Measurements from ENCODE around the gene ZBTB21.

Gene ZBTB21

DNA sequence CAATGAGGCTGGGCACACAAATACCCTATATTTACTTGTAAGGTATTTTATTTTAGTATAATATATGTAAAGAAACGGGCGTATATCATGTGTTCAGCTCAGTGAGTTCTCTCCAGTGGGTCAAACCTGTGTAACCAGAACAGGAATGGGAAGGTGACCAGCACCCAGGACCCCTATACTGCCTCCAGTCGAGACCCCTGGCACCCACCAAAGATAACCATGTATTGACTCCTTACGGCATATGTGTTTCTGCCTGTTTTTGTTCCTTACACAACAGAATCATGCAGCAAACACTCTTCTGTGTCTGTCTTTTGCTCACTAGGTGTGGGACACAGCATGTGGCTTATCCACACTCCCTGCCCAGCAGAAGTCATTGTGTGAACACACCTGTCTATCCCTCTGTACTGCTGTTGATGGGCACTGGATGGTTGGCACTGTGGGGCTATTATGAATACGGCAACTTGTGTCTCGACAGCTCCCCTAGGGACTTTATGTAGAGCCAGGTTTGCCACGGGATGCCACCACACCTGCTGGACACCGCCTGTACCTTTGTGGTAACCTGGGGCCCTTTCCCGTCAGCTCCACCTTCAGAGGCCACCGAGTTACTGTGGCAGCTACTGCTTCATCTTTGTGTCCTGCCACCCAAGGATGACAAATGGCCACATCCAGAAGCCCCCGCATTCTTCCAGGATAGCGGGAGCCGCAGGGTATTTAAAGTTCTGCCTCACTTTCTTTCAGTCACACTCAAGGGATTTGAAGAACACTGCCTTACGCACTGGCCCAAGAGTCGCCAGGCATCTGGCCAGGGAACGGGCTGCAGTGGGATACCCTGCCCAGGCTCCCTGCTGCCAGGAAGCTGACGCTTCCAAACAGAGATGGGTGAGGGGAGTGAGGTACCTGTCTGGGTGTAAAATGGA, 32.9 kb downstream of the ZBTB21 start:
- Histone ChIP-seq H3K9me3 (replicated peaks in 1 of 2; ENCODE audit: control insufficient read depth in 2 of 2, insufficient read depth in 1 of 2, low read depth in 1 of 2, low read length in 2 of 2) (peaks cover 9 to 18% of the 10 kb centered on the region in 2 donors), H4K8ac (ENCODE audit: low read depth, low read length) (no peak overlapping the region), H3K36me3 (replicated peaks in 1 of 2; ENCODE audit: control insufficient read depth in 2 of 2, insufficient read depth in 2 of 2, low read length in 2 of 2) (no peaks in the 10 kb centered on the region), H3K23ac (ENCODE audit: low read depth, low read length, poor library complexity) (no peak overlapping the region), H2BK5ac (ENCODE audit: low read length) (no peak overlapping the region), H3K27ac (replicated peaks; ENCODE audit: low read length) (no peak overlapping the region), H3K9ac (ENCODE audit: low read depth, low read length, poor library complexity) (no peak overlapping the region), H3K4me1 (ENCODE audit: control insufficient read depth in 2 of 2, insufficient read depth in 1 of 2, low read depth in 1 of 2, low read length in 2 of 2) (peaks cover 0 to 8% of the 10 kb centered on the region in 2 donors), H2BK120ac (ENCODE audit: low read depth, low read length) (no peak overlapping the region), H3K27me3 (ENCODE audit: control insufficient read depth in 3 of 3, insufficient read depth in 3 of 3, low read depth in 1 of 3, low read length in 3 of 3) (no peaks in the 10 kb centered on the region), H3K14ac (ENCODE audit: low read length) (no peak overlapping the region), H4K91ac (ENCODE audit: low read depth, low read length, poor library complexity) (no peak overlapping the region), H3K4me3 (ENCODE audit: low read length in 2 of 2) (no peak overlapping the region), H3K4me2 (ENCODE audit: insufficient read depth, low read length, poor library complexity, severe bottlenecking) (no peak overlapping the region), H2BK15ac (ENCODE audit: low read length) (no peak overlapping the region), H3K18ac (ENCODE audit: low read length) (no peak overlapping the region), H2BK12ac (ENCODE audit: low read length) (no peak overlapping the region), H2AFZ (ENCODE audit: low read length) (no peak overlapping the region), H3K4ac (ENCODE audit: low read length) (no peak overlapping the region), H2AK5ac (ENCODE audit: low read depth, low read length) (no peak overlapping the region), H3K79me1 (ENCODE audit: low read depth, low read length) (no peaks in the 10 kb centered on the region)
- no peak for DNase-seq (ENCODE audit: low spot score)
- WGBS, 2 donors (ENCODE audit: extremely low coverage in 2 of 2, insufficient read length in 2 of 2, insufficient replicate concordance in 1 of 2) = no CpG with 5 or more reads among the region's 17 CpGs

DNA sequence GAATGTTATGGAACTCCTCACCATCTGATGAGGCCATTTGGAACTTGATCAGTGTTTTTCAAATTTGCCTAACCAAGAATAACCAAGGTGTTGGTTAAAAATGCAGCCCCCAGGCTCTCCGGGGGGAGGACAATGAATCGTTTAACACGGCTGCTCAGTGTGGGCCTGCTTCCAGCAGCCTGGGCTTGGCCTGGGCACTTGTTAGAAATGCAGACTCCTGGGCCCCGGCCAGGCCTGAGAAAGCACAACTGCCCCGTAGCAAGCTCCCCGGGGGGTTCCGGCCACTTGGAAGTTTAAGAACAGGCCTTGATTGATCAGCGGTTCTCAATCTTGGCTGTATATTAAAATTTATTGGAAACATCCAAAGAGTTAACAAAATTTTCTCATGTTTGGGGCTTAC, 33.5 kb downstream of the ZBTB21 start:
- no peak overlapping the region for H3K4me3 ChIP-seq (ENCODE audit: low read length in 2 of 2)
- H3K4me2 ChIP-seq (ENCODE audit: insufficient read depth, low read length, poor library complexity, severe bottlenecking) = no peak overlapping the region
- H2AK5ac ChIP-seq (ENCODE audit: low read depth, low read length) = no peak overlapping the region
- no peak overlapping the region for H3K14ac ChIP-seq (ENCODE audit: low read length)
- H4K91ac ChIP-seq (ENCODE audit: low read depth, low read length, poor library complexity) = no peak overlapping the region
- no peak overlapping the region for H2BK15ac ChIP-seq (ENCODE audit: low read length)
- no peak overlapping the region for H3K27ac ChIP-seq (replicated peaks; ENCODE audit: low read length)
- H2BK120ac ChIP-seq (ENCODE audit: low read depth, low read length) = no peak overlapping the region
- no peak overlapping the region for H2AFZ ChIP-seq (ENCODE audit: low read length)
- no peak for DNase-seq (ENCODE audit: low spot score)
- H3K9me3 ChIP-seq (replicated peaks in 1 of 2; ENCODE audit: control insufficient read depth in 2 of 2, insufficient read depth in 1 of 2, low read depth in 1 of 2, low read length in 2 of 2) = peaks cover 9 to 18% of the 10 kb centered on the region in 2 donors
- H3K79me1 ChIP-seq (ENCODE audit: low read depth, low read length) = no peaks in the 10 kb centered on the region
- no peak overlapping the region for H3K9ac ChIP-seq (ENCODE audit: low read depth, low read length, poor library complexity)
- H2BK5ac ChIP-seq (ENCODE audit: low read length) = no peak overlapping the region
- no peak overlapping the region for H3K23ac ChIP-seq (ENCODE audit: low read depth, low read length, poor library complexity)
- H3K36me3 ChIP-seq (replicated peaks in 1 of 2; ENCODE audit: control insufficient read depth in 2 of 2, insufficient read depth in 2 of 2, low read length in 2 of 2) = no peaks in the 10 kb centered on the region
- H3K4ac ChIP-seq (ENCODE audit: low read length) = no peak overlapping the region
- no CpG with 5 or more reads among the region's 8 CpGs for WGBS, 2 donors (ENCODE audit: extremely low coverage in 2 of 2, insufficient read length in 2 of 2, insufficient replicate concordance in 1 of 2)
- H3K18ac ChIP-seq (ENCODE audit: low read length) = no peak overlapping the region
- peaks cover 0 to 8% of the 10 kb centered on the region in 2 donors for H3K4me1 ChIP-seq (ENCODE audit: control insufficient read depth in 2 of 2, insufficient read depth in 1 of 2, low read depth in 1 of 2, low read length in 2 of 2)
- H2BK12ac ChIP-seq (ENCODE audit: low read length) = no peak overlapping the region
- no peaks in the 10 kb centered on the region for H3K27me3 ChIP-seq (ENCODE audit: control insufficient read depth in 3 of 3, insufficient read depth in 3 of 3, low read depth in 1 of 3, low read length in 3 of 3)
- H4K8ac ChIP-seq (ENCODE audit: low read depth, low read length) = no peak overlapping the region

DNA sequence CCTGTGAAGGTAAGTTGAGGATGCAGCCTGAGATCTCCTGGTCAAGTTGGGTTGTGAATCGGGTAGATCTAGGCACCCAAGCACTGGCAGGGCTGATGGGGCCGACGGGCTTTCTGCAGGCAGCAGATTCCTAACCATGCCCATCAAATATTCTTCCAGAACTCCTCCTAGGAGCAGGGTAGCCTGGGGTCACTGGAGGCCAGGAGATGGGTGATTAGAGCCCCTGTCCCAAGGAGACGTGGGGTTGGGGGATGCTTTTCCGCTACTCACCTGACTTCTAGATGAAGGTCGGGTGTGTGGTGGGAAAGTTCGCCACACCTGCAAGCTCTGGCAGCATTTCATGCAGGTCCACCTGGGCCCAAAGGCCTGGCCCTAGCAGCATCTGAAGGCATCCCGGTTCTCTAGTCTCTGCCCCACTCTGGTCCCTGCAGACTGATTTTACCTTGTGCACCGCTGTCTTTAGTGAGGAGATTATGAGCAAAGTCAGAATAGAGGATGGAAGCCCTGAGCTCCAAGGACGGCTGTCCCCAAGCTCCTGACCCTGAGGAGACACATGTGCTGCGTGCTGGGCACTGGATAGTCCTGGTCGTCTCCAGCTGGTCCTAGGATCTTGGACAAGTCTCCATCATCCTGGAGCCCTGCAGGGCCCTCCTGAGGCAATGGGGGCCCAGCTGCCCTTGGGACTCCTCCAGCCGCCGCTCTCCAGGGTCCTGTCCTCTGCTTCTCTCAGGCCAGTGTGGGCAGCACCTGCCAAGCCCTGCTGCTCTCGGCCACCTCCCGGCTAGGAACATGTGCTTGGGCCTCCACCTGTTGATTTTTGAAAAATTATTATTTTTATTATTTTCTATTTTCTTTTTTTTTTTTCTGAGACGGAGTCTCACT, 34.5 kb downstream of the ZBTB21 start:
- Histone ChIP-seq H2AK5ac (ENCODE audit: low read depth, low read length) (no peak overlapping the region), H3K79me1 (ENCODE audit: low read depth, low read length) (no peaks in the 10 kb centered on the region), H3K4ac (ENCODE audit: low read length) (no peak overlapping the region), H3K27me3 (ENCODE audit: control insufficient read depth in 3 of 3, insufficient read depth in 3 of 3, low read depth in 1 of 3, low read length in 3 of 3) (no peaks in the 10 kb centered on the region), H3K18ac (ENCODE audit: low read length) (no peak overlapping the region), H2AFZ (ENCODE audit: low read length) (no peak overlapping the region), H3K4me2 (ENCODE audit: insufficient read depth, low read length, poor library complexity, severe bottlenecking) (no peak overlapping the region), H3K9ac (ENCODE audit: low read depth, low read length, poor library complexity) (no peak overlapping the region), H3K36me3 (replicated peaks in 1 of 2; ENCODE audit: control insufficient read depth in 2 of 2, insufficient read depth in 2 of 2, low read length in 2 of 2) (no peaks in the 10 kb centered on the region), H3K4me3 (ENCODE audit: low read length in 2 of 2) (no peak overlapping the region), H2BK5ac (ENCODE audit: low read length) (peak overlapping the region; percentile 31), H3K14ac (ENCODE audit: low read length) (no peak overlapping the region), H4K8ac (ENCODE audit: low read depth, low read length) (no peak overlapping the region), H2BK12ac (ENCODE audit: low read length) (no peak overlapping the region), H2BK120ac (ENCODE audit: low read depth, low read length) (no peak overlapping the region), H2BK15ac (ENCODE audit: low read length) (no peak overlapping the region), H3K9me3 (replicated peaks in 1 of 2; ENCODE audit: control insufficient read depth in 2 of 2, insufficient read depth in 1 of 2, low read depth in 1 of 2, low read length in 2 of 2) (peaks cover 9 to 18% of the 10 kb centered on the region in 2 donors), H3K27ac (replicated peaks; ENCODE audit: low read length) (no peak overlapping the region), H3K23ac (ENCODE audit: low read depth, low read length, poor library complexity) (no peak overlapping the region), H3K4me1 (ENCODE audit: control insufficient read depth in 2 of 2, insufficient read depth in 1 of 2, low read depth in 1 of 2, low read length in 2 of 2) (peaks cover 0 to 13% of the 10 kb centered on the region in 2 donors), H4K91ac (ENCODE audit: low read depth, low read length, poor library complexity) (no peak overlapping the region)
- DNase-seq (ENCODE audit: low spot score) = no peak
- no CpG with 5 or more reads among the region's 17 CpGs for WGBS, 2 donors (ENCODE audit: extremely low coverage in 2 of 2, insufficient read length in 2 of 2, insufficient replicate concordance in 1 of 2)

DNA sequence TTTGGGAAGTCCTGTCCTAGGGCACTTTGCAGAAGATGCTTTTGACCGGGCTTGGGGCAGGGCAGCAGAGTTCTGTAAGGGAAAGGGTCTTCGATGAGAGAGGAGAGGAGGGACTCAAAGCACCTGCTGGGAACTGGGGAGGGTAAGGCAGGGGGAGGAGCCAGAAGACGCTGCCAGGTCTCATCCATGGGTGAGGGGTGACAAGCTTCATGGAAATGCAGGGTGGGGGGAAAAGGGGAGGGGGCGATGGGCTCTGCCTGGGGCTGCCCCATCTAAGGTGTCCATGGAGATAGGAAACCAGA, 35.5 kb downstream of the ZBTB21 start:
- H3K79me1 ChIP-seq (ENCODE audit: low read depth, low read length) = no peaks in the 10 kb centered on the region
- no peak overlapping the region for H3K18ac ChIP-seq (ENCODE audit: low read length)
- H2AFZ ChIP-seq (ENCODE audit: low read length) = peak overlapping the region; percentile 74
- no peaks in the 10 kb centered on the region for H3K36me3 ChIP-seq (replicated peaks in 1 of 2; ENCODE audit: control insufficient read depth in 2 of 2, insufficient read depth in 2 of 2, low read length in 2 of 2)
- H2BK15ac ChIP-seq (ENCODE audit: low read length) = no peak overlapping the region
- H4K8ac ChIP-seq (ENCODE audit: low read depth, low read length) = no peak overlapping the region
- H3K9ac ChIP-seq (ENCODE audit: low read depth, low read length, poor library complexity) = no peak overlapping the region
- H3K4me1 ChIP-seq (ENCODE audit: control insufficient read depth in 2 of 2, insufficient read depth in 1 of 2, low read depth in 1 of 2, low read length in 2 of 2) = peaks cover 0 to 22% of the 10 kb centered on the region in 2 donors
- H3K4me3 ChIP-seq (ENCODE audit: low read length in 2 of 2) = no peak overlapping the region
- H3K27ac ChIP-seq (replicated peaks; ENCODE audit: low read length) = no peak overlapping the region
- H2BK5ac ChIP-seq (ENCODE audit: low read length) = no peak overlapping the region
- no peak overlapping the region for H2BK12ac ChIP-seq (ENCODE audit: low read length)
- H2BK120ac ChIP-seq (ENCODE audit: low read depth, low read length) = no peak overlapping the region
- H4K91ac ChIP-seq (ENCODE audit: low read depth, low read length, poor library complexity) = no peak overlapping the region
- H3K4me2 ChIP-seq (ENCODE audit: insufficient read depth, low read length, poor library complexity, severe bottlenecking) = no peak overlapping the region
- H3K14ac ChIP-seq (ENCODE audit: low read length) = no peak overlapping the region
- no peak overlapping the region for H3K23ac ChIP-seq (ENCODE audit: low read depth, low read length, poor library complexity)
- DNase-seq (ENCODE audit: low spot score) = no peak
- peaks cover 5 to 14% of the 10 kb centered on the region in 2 donors for H3K9me3 ChIP-seq (replicated peaks in 1 of 2; ENCODE audit: control insufficient read depth in 2 of 2, insufficient read depth in 1 of 2, low read depth in 1 of 2, low read length in 2 of 2)
- H3K27me3 ChIP-seq (ENCODE audit: control insufficient read depth in 3 of 3, insufficient read depth in 3 of 3, low read depth in 1 of 3, low read length in 3 of 3) = no peaks in the 10 kb centered on the region
- WGBS, 2 donors (ENCODE audit: extremely low coverage in 2 of 2, insufficient read length in 2 of 2, insufficient replicate concordance in 1 of 2) = no CpG with 5 or more reads among the region's 4 CpGs
- no peak overlapping the region for H3K4ac ChIP-seq (ENCODE audit: low read length)
- no peak overlapping the region for H2AK5ac ChIP-seq (ENCODE audit: low read depth, low read length)

Data from neuronal stem cell (in vitro differentiated cells).